H9 (cell line): Measurements from ENCODE around the gene METTL9. TPM values are rescaled to one million over a fixed set of nuclear protein-coding genes. Genes with fewer than 3 reads are reported as not detected.

ENCODE experiments used
- DNase-seq: peaks from one replicate; pipeline ENCODE4 v3.0.0-alpha.2; 2017
- H2AFZ ChIP-seq: one replicate; pipeline ENCODE4 v1.6.1; 2013; ENCODE audit warnings: mild to moderate bottlenecking, low read length, control low read depth, moderate library complexity
- H2AK5ac ChIP-seq: 2 replicates; pipeline ENCODE4 v1.6.1; 2013; ENCODE audit warnings: low read length, control low read depth, mixed read lengths; ENCODE audit not compliant: insufficient read length
- H2BK120ac ChIP-seq: one replicate; pipeline ENCODE4 v1.6.1; 2013; ENCODE audit warnings: low read depth, mild to moderate bottlenecking, low read length, control low read depth, inconsistent platforms; ENCODE audit not compliant: poor library complexity, severe bottlenecking
- H2BK12ac ChIP-seq: 2 replicates; pipeline ENCODE4 v1.6.1; 2013; ENCODE audit warnings: low read length, control low read depth, mixed read lengths, low read depth; ENCODE audit not compliant: insufficient read length
- H2BK15ac ChIP-seq: 2 replicates; pipeline ENCODE4 v1.6.1; 2013; ENCODE audit warnings: low read depth, low read length, control low read depth
- H2BK20ac ChIP-seq: one replicate; pipeline ENCODE4 v1.6.1; 2013; ENCODE audit warnings: low read depth, mild to moderate bottlenecking, low read length, control low read depth, inconsistent platforms; ENCODE audit not compliant: poor library complexity, severe bottlenecking
- H2BK5ac ChIP-seq: 2 replicates; pipeline ENCODE4 v1.6.1; 2013; ENCODE audit warnings: low read length, control low read depth, mixed read lengths; ENCODE audit not compliant: insufficient read length
- H3K14ac ChIP-seq: 2 replicates; pipeline ENCODE4 v1.6.1; 2013; ENCODE audit warnings: low read length, control low read depth; ENCODE audit not compliant: insufficient read depth
- H3K18ac ChIP-seq: 2 replicates; pipeline ENCODE4 v1.6.1; 2013; ENCODE audit warnings: low read depth, mild to moderate bottlenecking, mixed read lengths, low read length, control low read depth; ENCODE audit not compliant: insufficient read length
- H3K23ac ChIP-seq: 2 replicates; pipeline ENCODE4 v1.6.1; 2013; ENCODE audit warnings: low read length, control low read depth, mixed read lengths, low read depth; ENCODE audit not compliant: insufficient read length
- H3K23me2 ChIP-seq: 2 replicates; pipeline ENCODE4 v1.6.1; 2013; ENCODE audit warnings: low read depth, mild to moderate bottlenecking, mixed read lengths, low read length, control low read depth; ENCODE audit not compliant: insufficient read length, poor library complexity, severe bottlenecking
- H3K27ac ChIP-seq: 2 replicates; pipeline ENCODE4 v1.5.1; 2013; ENCODE audit warnings: low read length, control low read depth, mixed read lengths, low read depth; ENCODE audit not compliant: insufficient read length
- H3K27me3 ChIP-seq: 2 replicates; pipeline ENCODE4 v1.6.1; 2013; ENCODE audit warnings: low read length, control low read depth, inconsistent platforms; ENCODE audit not compliant: insufficient read depth
- H3K4ac ChIP-seq: 2 replicates; pipeline ENCODE4 v1.6.1; 2013; ENCODE audit warnings: low read depth, mild to moderate bottlenecking, control low read depth, inconsistent platforms, low read length, moderate library complexity
- H3K4me1 ChIP-seq: 2 replicates; pipeline ENCODE4 v1.6.1; 2013; ENCODE audit warnings: low read length, control low read depth, inconsistent platforms; ENCODE audit not compliant: insufficient read depth
- H3K4me2 ChIP-seq: 2 replicates; pipeline ENCODE4 v1.6.1; 2013; ENCODE audit warnings: low read length, control low read depth, mixed read lengths; ENCODE audit not compliant: insufficient read length, insufficient read depth
- H3K56ac ChIP-seq: 2 replicates; pipeline ENCODE4 v1.6.1; 2013; ENCODE audit warnings: low read depth, mild to moderate bottlenecking, mixed read lengths, low read length, control low read depth; ENCODE audit not compliant: insufficient read length
- H3K79me1 ChIP-seq: 2 replicates; pipeline ENCODE4 v1.6.1; 2013; ENCODE audit warnings: low read depth, mild to moderate bottlenecking, moderate library complexity, low read length, control low read depth, inconsistent platforms; ENCODE audit not compliant: insufficient read depth, poor library complexity, severe bottlenecking
- H3K79me2 ChIP-seq: 2 replicates; pipeline ENCODE4 v1.6.1; 2013; ENCODE audit warnings: low read length, control low read depth, inconsistent platforms; ENCODE audit not compliant: insufficient read depth
- H3K9ac ChIP-seq: 2 replicates; pipeline ENCODE4 v1.6.1; 2013; ENCODE audit warnings: low read length, control low read depth, mixed read lengths; ENCODE audit not compliant: insufficient read length; ENCODE audit errors: extremely low read depth
- H3K9me3 ChIP-seq: one replicate; pipeline ENCODE4 v1.6.1; 2013; ENCODE audit warnings: low read depth, low read length, inconsistent platforms; ENCODE audit not compliant: control insufficient read depth
- H3T11ph ChIP-seq: one replicate; pipeline ENCODE4 v1.6.1; 2013; ENCODE audit warnings: mild to moderate bottlenecking, low read length, control low read depth, inconsistent platforms
- H4K20me1 ChIP-seq: one replicate; pipeline ENCODE4 v1.6.1; 2013; ENCODE audit not compliant: control insufficient read depth, insufficient read length, insufficient read depth
- H4K5ac ChIP-seq: 2 replicates; pipeline ENCODE4 v1.6.1; 2013; ENCODE audit warnings: low read depth, mild to moderate bottlenecking, mixed read lengths, low read length, control low read depth; ENCODE audit not compliant: insufficient read length
- H4K8ac ChIP-seq: replicated peaks from 2 replicates; pipeline ENCODE4 v1.6.1; 2013; ENCODE audit warnings: low read length, control low read depth, mixed read lengths, low read depth; ENCODE audit not compliant: insufficient read length
- H4K91ac ChIP-seq: 2 replicates; pipeline ENCODE4 v1.6.1; 2013; ENCODE audit warnings: low read depth, mild to moderate bottlenecking, moderate library complexity, mixed read lengths, low read length, control low read depth; ENCODE audit not compliant: insufficient read length
- H3K27ac Mint-ChIP-seq, 3 experiments: 2 replicates in 2 of 3; 3 replicates in 1 of 3; pipeline ENCODE4 v1.8.0; 2020 to 2021; ENCODE audit warnings: mixed read lengths in 3 of 3, mild to moderate bottlenecking in 1 of 3, moderate library complexity in 1 of 3
- H3K27me3 Mint-ChIP-seq: 2 replicates; pipeline ENCODE4 v1.8.0; 2021; ENCODE audit warnings: low read depth, mild to moderate bottlenecking, moderate library complexity, mixed read lengths
- H3K36me3 Mint-ChIP-seq, 3 experiments: 2 replicates in 2 of 3; 3 replicates in 1 of 3; pipeline ENCODE4 v1.8.0; 2020 to 2021; ENCODE audit warnings: low read depth in 3 of 3, mixed read lengths in 3 of 3; ENCODE audit not compliant: insufficient read depth in 1 of 3
- H3K4me1 Mint-ChIP-seq, 2 experiments: 2 replicates each; pipeline ENCODE4 v1.8.0; 2020; ENCODE audit warnings: mixed read lengths in 2 of 2
- H3K4me3 Mint-ChIP-seq, 2 experiments: 2 replicates in 1 of 2; 3 replicates in 1 of 2; pipeline ENCODE4 v1.8.0; 2020 to 2021; ENCODE audit warnings: mild to moderate bottlenecking in 2 of 2, mixed read lengths in 2 of 2, moderate library complexity in 1 of 2
- H3K9me3 Mint-ChIP-seq, 2 experiments: 2 replicates in 1 of 2; 3 replicates in 1 of 2; pipeline ENCODE4 v1.8.0; 2020; ENCODE audit warnings: mild to moderate bottlenecking in 2 of 2, mixed read lengths in 2 of 2, moderate library complexity in 1 of 2
- CTCF ChIP-seq: fragments of 200-600 bp; sonication (generic); conservative IDR thresholded peaks from 3 replicates; pipeline ENCODE4 v1.8.0; 2021; ENCODE audit warnings: antibody characterized with exemption, mild to moderate bottlenecking
- WGBS: extraction: QIAGEN DNeasy Blood & Tissue Kit; methylation state at CpG from one replicate; pipeline ENCODE4 v1.1.7; 2013; ENCODE audit warnings: missing lambda C conversion rate, low lambda C conversion rate, mixed read lengths; ENCODE audit not compliant: insufficient read length; ENCODE audit errors: extremely low coverage; 5-methylcytosine and 5-hydroxymethylcytosine counted together
- total RNA-seq: library from RNA; stranded (reverse); gene quantifications from 2 replicates; pipeline ENCODE4 v1.2.1, GENCODE V29; 2021

Gene METTL9
- total RNA-seq, 1 experiment from 2014 or later = 108 TPM

DNA sequence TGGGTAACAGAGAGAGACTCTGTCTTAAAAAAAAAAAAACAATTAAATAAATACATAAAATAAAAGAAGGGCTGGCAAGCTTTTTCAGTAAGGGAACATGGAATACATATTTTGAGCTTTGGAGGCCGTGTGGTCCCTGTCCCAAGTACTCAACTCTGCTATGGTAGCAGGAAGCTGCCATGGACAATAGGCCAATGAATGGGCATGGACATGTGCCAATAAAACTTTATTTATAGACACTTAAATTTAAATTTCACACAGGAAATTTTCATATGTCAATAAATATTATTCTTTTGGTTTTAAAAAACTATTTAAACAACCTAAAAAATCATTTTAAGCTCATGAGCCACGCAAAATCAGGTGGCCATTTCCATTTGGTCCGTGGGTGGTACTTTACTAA lies 68.2 kb downstream of the METTL9 start:
- H3K23me2 ChIP-seq = no peaks in the 10 kb centered on the region
- no peak overlapping the region for H2AK5ac ChIP-seq
- H2BK15ac ChIP-seq = no peak overlapping the region
- H3K27ac ChIP-seq = no peak overlapping the region
- H3K79me2 ChIP-seq = no peaks in the 10 kb centered on the region
- no peak overlapping the region for H2BK12ac ChIP-seq
- H4K5ac ChIP-seq = no peak overlapping the region
- H3K4me1 ChIP-seq = no peaks in the 10 kb centered on the region; the same call in 1 of the 2 replicates
- H3T11ph ChIP-seq = no peak overlapping the region
- no peak overlapping the region for H3K14ac ChIP-seq
- no peak overlapping the region for H3K4ac ChIP-seq
- H2BK5ac ChIP-seq = no peak overlapping the region
- no peak overlapping the region for H3K23ac ChIP-seq
- H3K4me1 Mint-ChIP-seq = peaks cover 12 to 13% of the 10 kb centered on the region in 2 experiments
- no peaks in the 10 kb centered on the region for H3K79me1 ChIP-seq
- no peak overlapping the region for H3K4me3 Mint-ChIP-seq
- no peak overlapping the region for H2AFZ ChIP-seq
- no CpG with 5 or more reads among the region's 3 CpGs for WGBS
- no peaks in the 10 kb centered on the region for H3K36me3 Mint-ChIP-seq
- no peaks in the 10 kb centered on the region for H3K9me3 Mint-ChIP-seq
- no peak overlapping the region for H4K91ac ChIP-seq
- no peak overlapping the region for H3K4me2 ChIP-seq
- no peaks in the 10 kb centered on the region for H4K20me1 ChIP-seq
- no peak overlapping the region for H2BK120ac ChIP-seq
- no peak overlapping the region for H4K8ac ChIP-seq
- DNase-seq = no peak
- TF ChIP-seq CTCF = no peak
- H3K56ac ChIP-seq = no peak overlapping the region
- no peaks in the 10 kb centered on the region for H3K27me3 ChIP-seq
- no peak overlapping the region for H2BK20ac ChIP-seq
- no peaks in the 10 kb centered on the region for H3K9me3 ChIP-seq
- no peak overlapping the region for H3K18ac ChIP-seq
- no peak overlapping the region for H3K9ac ChIP-seq
- H3K27me3 Mint-ChIP-seq = peaks cover 5% of the 10 kb centered on the region; the same call in 1 of the 2 replicates
- no peak overlapping the region for H3K27ac Mint-ChIP-seq
